GM04503 (cell line): ENCODE results near the gene ROCK2.

Experiments used
- DNase-seq: peaks from one replicate; pipeline ENCODE4 v3.0.0-alpha.2; 2012; ENCODE audit warnings: low read depth

Gene ROCK2

GRCh38 chr2:11309706-11310105, 34.7 kb downstream of the ROCK2 start:
- no peak for DNase-seq

DNA sequence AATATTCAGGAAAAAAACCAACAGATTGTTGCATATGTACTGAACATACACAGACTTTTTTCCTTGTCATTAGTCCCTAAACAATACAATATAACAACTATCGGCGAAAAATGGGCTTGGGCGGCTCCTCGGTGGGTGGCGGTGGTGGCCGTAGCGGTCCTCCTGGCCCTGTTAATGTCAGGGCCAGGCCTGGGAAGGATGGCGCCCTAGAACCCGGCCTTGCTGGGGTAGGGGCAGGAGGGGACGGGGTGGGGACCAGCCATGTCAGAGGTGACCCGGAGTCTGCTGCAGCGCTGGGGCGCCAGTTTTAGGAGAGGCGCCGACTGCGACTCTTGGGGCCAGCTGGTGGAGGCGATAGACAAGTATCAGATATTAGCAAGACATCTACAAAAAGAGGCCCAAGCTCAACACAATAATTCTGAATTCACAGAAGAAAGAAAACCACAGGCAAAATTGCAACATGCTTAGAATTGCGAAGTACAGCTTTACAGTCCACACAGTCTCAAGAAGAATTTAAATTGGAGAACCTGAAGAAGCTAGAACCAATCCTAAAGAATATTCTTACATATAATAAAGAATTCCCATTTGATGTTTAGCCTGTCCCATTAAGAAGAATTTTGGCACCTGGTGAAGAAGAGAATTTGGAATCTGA, 36.5 kb downstream of the ROCK2 start:
- no peak for DNase-seq

GRCh38 chr2:11305958-11306357, 38.5 kb downstream of the ROCK2 start:
- peak; percentile 86 for DNase-seq

DNA sequence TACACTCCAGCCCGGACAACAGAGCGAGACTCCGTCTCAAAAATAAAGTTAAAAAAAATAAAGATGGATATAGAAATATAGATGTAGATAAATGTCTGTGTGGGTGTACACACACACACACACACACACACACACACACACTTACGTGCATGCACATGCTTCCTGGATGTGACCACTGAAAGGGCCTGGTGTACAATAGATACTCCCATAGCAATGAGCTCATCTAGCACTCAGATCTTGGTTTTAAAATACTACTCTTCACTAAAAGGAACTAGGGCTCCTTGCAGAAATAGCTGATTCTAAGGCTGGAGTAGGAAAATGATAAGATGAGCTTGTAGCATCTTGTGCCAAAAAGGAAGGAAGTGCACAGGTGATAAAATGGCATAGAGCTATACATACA, 39.1 kb downstream of the ROCK2 start:
- DNase-seq = no peak

DNA sequence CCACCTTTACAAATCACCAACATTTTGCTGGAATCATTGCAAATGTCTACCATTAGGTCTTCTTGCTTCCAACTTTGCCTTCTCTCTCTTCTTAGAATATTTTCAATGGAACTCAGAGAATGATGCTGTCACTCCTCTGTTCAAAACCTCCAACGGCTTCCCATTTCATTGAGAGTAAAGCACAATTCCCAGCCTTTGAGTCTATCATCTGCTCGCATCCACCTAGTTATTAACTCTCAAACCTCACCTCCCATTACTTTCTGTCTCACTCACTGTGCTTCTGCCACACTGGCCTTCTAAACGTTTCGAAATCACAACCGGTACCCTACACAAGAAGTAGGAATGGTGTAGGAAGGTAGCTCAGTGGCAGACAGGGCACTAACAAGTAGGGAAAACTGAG, 40.0 kb downstream of the ROCK2 start:
- DNase-seq = no peak

GRCh38 chr2:11303290-11304013, 41.0 kb downstream of the ROCK2 start:
- no peak for DNase-seq

GRCh38 chr2:11299439-11299838, 45.0 kb downstream of the ROCK2 start:
- no peak for DNase-seq

DNA sequence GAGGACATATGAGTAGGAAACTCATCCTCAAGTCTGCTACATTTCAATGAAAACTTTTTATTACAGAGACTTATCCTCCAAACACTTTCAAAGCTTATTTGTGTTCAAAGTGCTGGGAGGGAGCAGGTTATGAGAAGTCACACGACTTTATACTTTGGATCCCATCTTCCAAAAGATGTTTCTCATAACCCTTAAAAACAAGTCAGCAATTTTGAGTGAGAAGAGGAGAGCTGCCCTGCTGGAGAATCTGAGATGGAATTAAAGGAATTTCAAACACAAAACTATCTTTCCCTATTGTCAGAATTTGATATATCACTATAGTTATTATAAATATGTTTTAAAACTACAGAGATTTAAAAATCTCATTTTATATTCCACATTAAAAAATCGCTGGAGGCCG, 45.8 kb downstream of the ROCK2 start:
- no peak for DNase-seq

- no peak for DNase-seq
These were observed 48.0 kb downstream of the ROCK2 start for GRCh38 chr2:11296401-11296800.

DNA sequence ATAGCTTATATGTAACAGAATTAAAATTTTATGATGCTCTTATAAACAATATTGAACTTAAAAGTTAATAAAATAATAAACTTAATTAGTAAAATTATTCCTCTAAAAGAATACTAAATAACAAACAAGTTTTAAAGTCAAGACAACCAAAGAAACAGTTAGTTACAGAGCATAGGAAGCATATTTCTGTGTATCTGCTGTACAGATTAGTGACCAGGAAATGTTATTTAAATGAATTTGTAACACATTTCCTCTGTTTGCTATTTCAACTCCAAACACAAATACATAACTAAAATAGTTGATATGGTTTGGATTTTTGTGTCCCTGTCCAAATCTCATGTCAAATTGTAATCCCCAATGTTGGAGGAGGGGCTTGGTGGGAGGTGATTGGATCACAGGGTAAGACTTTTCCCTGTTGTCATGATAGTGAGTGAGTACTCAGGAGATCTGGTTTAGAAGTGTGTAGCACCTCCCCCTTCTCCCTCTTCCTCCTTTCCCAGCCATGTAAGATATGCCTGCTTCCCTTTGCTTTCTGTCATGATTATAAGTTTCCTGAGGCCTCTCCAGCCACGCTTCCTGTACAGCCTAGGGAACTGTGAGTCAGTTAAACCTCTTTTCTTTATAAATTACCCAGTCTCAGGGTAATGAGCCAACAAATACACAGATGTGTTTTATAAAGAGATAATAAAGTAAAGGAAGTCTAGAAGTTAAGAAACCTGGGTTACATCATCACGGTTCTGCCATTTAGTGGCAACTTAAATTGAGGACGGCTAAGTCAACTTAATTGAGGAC, 51.8 kb downstream of the ROCK2 start:
- DNase-seq = no peak

DNA sequence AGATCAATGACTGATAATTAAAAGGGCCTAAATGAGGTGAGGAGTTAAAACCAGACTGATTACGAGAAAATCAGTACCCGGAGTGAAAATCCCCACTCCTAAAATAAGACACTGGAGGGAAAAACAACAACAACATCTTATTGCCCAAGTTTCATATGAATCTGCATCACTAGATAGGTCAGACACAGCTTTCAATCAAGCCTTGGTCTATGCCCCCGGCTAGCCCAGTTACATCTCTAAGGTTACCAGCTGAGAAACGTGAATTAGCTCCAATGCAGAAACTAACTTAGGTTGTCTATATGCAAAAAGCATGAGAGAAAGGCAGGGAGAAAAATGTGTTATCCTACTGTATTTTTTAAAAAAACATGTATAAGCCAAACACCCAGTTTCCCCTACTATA, 53.7 kb downstream of the ROCK2 start:
- DNase-seq = no peak

DNA sequence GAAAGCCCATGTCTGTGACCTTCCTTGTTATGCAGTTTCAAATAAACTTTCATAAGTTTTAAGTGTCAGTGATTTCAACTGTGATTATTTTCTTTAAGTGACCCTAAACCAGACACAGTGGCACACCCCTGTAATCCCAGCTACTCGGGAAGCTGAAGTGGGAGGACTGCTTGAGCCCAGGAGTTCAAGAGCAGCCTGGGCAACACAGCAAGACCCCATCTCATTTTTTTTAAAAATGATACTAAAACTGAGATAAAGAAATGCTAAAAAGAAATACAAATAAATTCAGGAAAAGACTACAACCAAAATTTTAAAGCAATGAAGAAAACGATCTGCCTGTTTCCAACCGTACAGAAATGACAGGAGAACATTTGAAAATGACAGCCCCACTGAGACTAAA, 54.2 kb downstream of the ROCK2 start:
- DNase-seq = no peak

GRCh38 chr2:11288431-11288830, 56.0 kb downstream of the ROCK2 start:
- DNase-seq = no peak

- DNase-seq = no peak
These were observed 57.7 kb downstream of the ROCK2 start for GRCh38 chr2:11286749-11287148.

- no peak for DNase-seq
These were observed 58.1 kb downstream of the ROCK2 start for GRCh38 chr2:11286323-11286722.

- DNase-seq = no peak
These were observed 58.9 kb downstream of the ROCK2 start for GRCh38 chr2:11285499-11285898.

DNA sequence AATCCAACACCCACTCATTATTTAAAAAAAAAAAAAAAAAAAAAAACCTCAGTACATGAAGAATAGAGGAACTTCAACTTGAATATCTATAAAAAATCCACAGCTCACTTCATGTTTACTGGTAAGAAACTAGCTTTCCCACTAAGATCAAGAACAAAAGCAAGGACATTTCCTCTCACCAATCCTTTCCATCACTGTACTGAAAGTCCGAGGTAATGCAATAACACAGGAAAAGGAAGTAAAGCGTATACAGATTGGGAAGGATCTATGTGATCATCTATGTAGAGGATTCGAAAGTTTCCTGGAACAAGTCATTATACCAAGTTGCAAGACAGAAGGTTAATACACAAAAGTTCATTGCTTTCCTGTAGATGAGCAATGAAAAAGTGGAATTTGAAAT, 63.2 kb downstream of the ROCK2 start:
- no peak for DNase-seq

GRCh38 chr2:11280713-11281112, 63.7 kb downstream of the ROCK2 start:
- DNase-seq = no peak

DNA sequence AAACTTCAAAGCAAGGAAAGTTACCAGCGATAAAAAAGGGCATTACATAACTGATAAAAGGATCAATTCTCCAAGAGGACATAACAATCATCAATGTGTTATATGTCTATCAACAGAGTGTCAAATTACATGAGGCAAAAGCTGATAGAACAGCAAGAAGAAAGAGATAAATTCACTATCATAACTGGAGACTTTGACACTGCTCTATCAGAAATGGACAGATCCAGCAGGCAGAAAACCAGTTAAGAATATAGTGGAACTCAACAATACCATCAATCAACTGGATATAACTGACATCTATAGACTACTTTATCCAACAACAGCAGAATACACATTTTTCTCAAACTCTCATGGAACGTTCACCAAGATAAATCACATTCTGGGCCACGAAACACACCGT, 65.0 kb downstream of the ROCK2 start:
- no peak for DNase-seq

DNA sequence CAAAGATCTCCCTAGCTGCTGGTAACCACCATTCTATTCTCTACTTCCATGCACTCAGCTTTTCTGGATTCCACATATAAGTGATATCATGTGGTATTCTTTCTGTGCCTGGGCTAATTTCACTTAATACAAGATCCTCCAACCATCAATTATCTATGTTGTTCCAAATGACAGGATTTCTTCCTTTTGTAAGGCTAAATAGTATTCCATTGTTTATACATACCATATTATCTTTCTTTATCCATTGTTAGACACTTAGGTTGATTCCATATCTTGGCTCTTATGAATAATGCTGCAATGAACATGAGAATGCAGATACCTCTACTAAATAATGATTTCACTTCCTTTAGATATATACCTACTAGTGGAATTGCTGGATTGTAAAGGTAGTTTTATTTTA, 66.2 kb downstream of the ROCK2 start:
- DNase-seq = no peak

- DNase-seq = no peak
These were observed 68.5 kb downstream of the ROCK2 start for GRCh38 chr2:11275910-11276309.

DNA sequence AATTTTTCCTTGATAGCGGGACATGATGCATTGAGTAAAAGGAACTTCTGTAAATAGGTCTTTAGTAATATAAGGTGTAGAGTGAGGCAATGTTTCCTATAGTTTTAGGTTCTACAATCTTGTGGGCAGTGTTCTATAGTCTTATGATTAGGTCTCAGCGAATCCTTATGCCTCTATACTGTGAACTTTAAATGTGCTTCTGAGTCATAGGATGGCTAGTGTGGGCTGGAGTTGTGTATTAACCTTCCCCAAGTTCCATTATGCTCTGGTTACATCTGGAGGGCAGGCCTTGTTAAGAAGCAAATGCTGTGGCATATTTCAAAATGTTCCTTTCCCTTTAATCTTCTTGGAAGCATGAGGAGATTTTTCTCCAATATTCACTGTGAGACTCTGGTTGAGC, 73.5 kb downstream of the ROCK2 start:
- DNase-seq = no peak

DNA sequence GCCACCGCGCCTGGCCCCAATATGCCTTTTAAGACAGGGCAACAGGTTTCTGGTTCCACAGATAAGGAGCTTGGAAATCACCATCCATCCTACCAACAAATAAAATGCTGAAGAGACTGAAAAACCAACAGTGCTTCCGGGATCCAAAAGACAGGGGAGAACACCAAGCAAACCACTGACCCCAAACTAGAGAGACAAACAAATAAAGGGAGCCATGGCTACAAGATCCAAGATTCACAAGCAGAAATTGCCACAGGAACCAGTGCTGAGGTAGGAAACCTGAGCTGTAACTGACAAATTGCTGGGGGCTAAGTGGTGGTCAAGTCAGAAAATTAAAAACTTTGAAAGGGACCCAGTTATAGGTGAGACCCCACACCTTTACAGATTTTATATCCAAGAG, 76.5 kb downstream of the ROCK2 start:
- no peak for DNase-seq
